Mucosa of rectum (tissue), 2 donors: ENCODE data around the gene TXN.
"Not testable (repeated sequence)": the region's sequence is repeated elsewhere in the genome, so short reads cannot be mapped to it uniquely, and the experiment has no call there.

Source experiments
- H3K27ac ChIP-seq, 2 donors: one replicate each; pipeline ENCODE4 v1.7.0; 2013; ENCODE audit warnings: inconsistent platforms in 2 of 2, low read depth in 2 of 2, low read length in 2 of 2
- H3K27me3 ChIP-seq, 2 donors: one replicate each; pipeline ENCODE4 v1.7.0; 2013; ENCODE audit warnings: low read length in 2 of 2; ENCODE audit not compliant: control insufficient read depth in 2 of 2, insufficient read depth in 2 of 2
- H3K36me3 ChIP-seq, 2 donors: one replicate each; pipeline ENCODE4 v1.7.0; 2013; ENCODE audit warnings: low read length in 2 of 2; ENCODE audit not compliant: control insufficient read depth in 2 of 2, insufficient read depth in 2 of 2
- H3K4me1 ChIP-seq, 2 donors: one replicate each; pipeline ENCODE4 v1.7.0; 2013; ENCODE audit warnings: low read length in 2 of 2, mild to moderate bottlenecking in 1 of 2; ENCODE audit not compliant: control insufficient read depth in 2 of 2, insufficient read depth in 2 of 2
- H3K4me3 ChIP-seq, 2 donors: one replicate each; pipeline ENCODE4 v1.7.0; 2013; ENCODE audit warnings: low read length in 2 of 2
- H3K9ac ChIP-seq, 2 donors: one replicate each; pipeline ENCODE4 v1.7.0; 2013; ENCODE audit warnings: low read length in 2 of 2, low read depth in 1 of 2, mild to moderate bottlenecking in 1 of 2
- H3K9me3 ChIP-seq, 2 donors: one replicate each; pipeline ENCODE4 v1.7.0; 2013; ENCODE audit warnings: low read length in 2 of 2; ENCODE audit not compliant: control insufficient read depth in 2 of 2
- donor health status: healthy.
- donor health status: Normal muscosa, but diverticular disease.

TXN gene

GRCh38 chr9:110197330-110198187 is 58.7 kb downstream of the TXN start:
- Histone ChIP-seq H3K36me3 (peaks cover 12% of the 10 kb centered on the region in 2 donors), H3K27me3 (no peaks in the 10 kb centered on the region), H3K9ac (peak overlapping the region; percentile 1 to 49), H3K27ac (peak overlapping the region; percentile 87), H3K9me3 (no peaks in the 10 kb centered on the region), H3K4me1 (peaks cover 39 to 68% of the 10 kb centered on the region in 2 donors), H3K4me3 (peak overlapping the region in 1 of 2 donors; percentile 26)

GRCh38 chr9:110196084-110196499 is 60.2 kb downstream of the TXN start:
- H3K27ac ChIP-seq, H3K4me3 ChIP-seq, H3K36me3 ChIP-seq, H3K9ac ChIP-seq, H3K9me3 ChIP-seq, H3K27me3 ChIP-seq: not testable (repeated sequence)
- peaks cover 31 to 60% of the 10 kb centered on the region in 2 donors for H3K4me1 ChIP-seq
